ENCODE measurements around the gene GALNT17. TPM values are rescaled to one million over a fixed set of nuclear protein-coding genes. Genes with fewer than 3 reads are reported as not detected.

GALNT17 gene
- total RNA-seq, 2 donors from 2014 or later: not detected

DNA sequence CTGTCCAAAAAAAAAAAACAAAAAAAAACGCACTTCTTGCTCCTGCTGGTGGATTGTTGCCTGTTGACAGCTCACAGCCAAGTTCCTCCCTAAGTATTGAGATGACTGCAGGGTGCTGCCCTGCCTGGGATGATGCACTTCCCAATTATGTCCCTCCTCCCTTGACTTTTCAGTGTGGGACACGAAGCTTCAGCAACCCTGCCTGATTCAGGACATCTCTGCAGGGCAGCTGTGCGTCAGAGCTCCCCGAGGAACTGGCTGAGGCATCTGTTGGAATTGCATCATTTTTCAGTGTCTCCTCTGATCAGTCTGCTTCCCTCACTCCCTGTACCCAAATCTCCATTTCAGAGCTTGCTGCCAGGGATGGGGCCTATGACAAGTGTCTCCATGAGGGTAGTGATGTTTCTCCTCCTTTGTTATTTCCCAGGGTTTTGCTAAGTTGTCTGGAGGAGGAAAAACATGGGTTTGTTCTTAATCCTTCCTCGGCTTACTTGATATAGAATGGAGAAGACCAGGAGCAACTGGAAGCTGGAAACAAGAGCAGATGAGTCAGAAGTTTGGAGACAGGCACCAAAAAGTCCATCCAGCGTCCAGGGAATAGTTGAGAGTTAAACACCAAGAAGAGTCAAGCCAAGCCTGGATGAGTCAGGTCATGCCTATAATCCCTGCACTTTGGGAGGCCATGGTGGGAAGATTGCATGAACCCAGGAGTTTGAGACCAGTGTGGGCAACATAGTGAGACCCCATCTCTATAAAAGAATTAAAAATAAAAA, 355.1 kb downstream of the GALNT17 start:
- DNase-seq (no peak), ATAC-seq (no peak)
- H3K27me3 Mint-ChIP-seq: no peaks in the 10 kb centered on the region
- H3K36me3 Mint-ChIP-seq (ENCODE audit: low read depth): no peaks in the 10 kb centered on the region
- no peak overlapping the region for H3K27ac Mint-ChIP-seq
- no peaks in the 10 kb centered on the region for H3K9me3 ChIP-seq (ENCODE audit: control insufficient read depth, low read length, poor library complexity, severe bottlenecking)
- no peaks in the 10 kb centered on the region for H3K4me1 Mint-ChIP-seq
- no peak overlapping the region for H3K4me3 Mint-ChIP-seq

DNA sequence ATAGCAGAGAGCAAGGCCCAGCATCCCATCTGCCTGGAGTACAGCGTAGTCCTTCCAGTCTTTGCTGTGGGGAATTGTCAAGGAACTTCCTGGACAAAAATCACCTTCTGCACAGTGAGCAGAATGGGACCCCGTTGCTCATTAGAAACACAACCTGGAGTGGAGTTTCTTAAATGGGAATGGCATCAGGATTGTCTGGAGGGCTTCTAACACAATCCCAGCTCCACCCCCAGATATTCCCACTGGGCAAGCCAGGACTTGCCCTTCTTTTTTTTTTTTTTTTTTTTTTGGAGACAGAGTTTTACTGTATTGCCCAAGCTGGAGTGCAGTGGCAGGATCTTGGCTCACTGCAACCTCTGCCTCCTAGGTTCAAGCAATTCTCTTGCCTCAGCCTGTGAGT, 356.4 kb downstream of the GALNT17 start:
- Mint-ChIP-seq H3K4me1 (no peaks in the 10 kb centered on the region), H3K36me3 (ENCODE audit: low read depth) (no peaks in the 10 kb centered on the region), H3K4me3 (no peak overlapping the region), H3K27ac (no peak overlapping the region), H3K27me3 (no peaks in the 10 kb centered on the region)
- H3K9me3 ChIP-seq (ENCODE audit: control insufficient read depth, low read length, poor library complexity, severe bottlenecking): no peaks in the 10 kb centered on the region
- no peak for DNase-seq
- no peak for ATAC-seq

DNA sequence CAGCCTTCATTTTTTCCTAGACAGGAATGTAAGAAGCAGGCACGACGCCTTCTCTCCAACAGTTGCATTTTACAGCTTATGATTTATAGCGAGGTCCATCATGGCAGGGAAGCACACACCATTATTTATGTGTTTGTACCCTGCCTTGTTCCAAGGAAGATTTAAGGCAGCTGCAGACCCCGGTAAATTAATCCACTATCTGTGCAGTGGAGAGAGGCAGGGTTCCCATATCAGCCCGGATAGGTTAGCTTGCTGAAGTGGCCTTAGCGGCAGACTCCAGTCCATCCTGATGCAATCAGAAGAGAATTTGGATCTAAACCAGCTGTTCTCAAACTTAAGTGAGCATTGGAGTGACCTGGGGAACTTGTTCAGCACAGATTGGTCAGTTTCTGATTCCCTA, 359.4 kb downstream of the GALNT17 start:
- H3K27ac Mint-ChIP-seq: no peak overlapping the region
- H3K9me3 ChIP-seq (ENCODE audit: control insufficient read depth, low read length, poor library complexity, severe bottlenecking): no peaks in the 10 kb centered on the region
- no peak for ATAC-seq
- H3K4me3 Mint-ChIP-seq: no peak overlapping the region
- H3K27me3 Mint-ChIP-seq: no peaks in the 10 kb centered on the region
- no peaks in the 10 kb centered on the region for H3K4me1 Mint-ChIP-seq
- no peaks in the 10 kb centered on the region for H3K36me3 Mint-ChIP-seq (ENCODE audit: low read depth)
- no peak for DNase-seq

DNA sequence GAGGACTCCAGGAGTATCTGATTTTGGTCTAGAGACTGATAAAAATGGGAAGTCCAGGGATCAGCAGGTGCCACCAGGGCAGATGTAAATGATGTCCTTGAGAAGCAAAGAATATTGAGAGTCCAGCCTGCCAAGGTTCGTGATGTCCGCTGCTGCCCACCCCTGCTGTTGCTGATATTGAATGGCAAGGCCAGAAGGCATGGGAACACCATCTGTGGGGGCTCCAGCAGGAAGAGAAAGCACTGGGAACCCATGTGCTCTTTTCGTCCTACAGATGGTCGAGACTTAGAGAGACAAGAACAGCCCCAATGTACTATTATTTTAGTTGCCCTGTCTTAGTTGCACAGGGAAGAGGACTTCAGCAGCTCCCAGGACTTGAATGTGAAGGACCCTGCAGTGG, 363.9 kb downstream of the GALNT17 start:
- Mint-ChIP-seq H3K4me1 (no peaks in the 10 kb centered on the region), H3K27me3 (no peaks in the 10 kb centered on the region), H3K36me3 (ENCODE audit: low read depth) (no peaks in the 10 kb centered on the region), H3K4me3 (no peak overlapping the region), H3K27ac (no peak overlapping the region)
- DNase-seq (no peak), ATAC-seq (no peak)
- H3K9me3 ChIP-seq (ENCODE audit: control insufficient read depth, low read length, poor library complexity, severe bottlenecking): no peaks in the 10 kb centered on the region

DNA sequence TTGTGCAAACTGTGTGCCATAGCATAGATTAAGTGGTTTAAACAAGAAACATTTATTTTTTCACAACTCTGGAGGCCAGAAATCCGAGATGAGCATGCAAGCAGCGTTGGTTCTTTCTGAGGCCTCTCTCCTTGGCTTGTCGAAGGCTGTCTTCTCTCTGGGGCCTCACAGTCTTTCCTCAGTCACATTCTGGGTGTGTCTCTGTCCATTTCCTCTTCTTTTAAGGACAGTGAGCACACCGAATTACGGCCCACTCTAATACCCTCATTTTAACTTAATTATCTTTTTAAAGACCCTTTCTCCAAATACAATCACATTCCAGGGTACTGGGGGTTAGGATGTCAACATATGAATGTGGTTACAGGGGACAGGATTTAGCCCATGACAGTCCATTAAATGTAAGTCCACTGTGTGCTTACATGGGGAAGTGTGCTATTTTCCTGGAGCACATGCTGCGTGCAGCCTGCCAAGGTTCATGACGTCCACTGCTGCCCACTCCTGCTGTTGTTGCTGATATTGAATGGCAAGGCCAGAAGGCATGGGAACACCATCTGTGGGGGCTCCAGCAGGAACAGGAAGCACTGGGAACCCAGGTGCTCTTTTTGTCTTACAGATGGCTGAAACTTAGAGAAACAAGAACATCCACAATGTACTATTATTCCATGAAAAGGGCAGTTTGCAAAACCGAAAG, 365.5 kb downstream of the GALNT17 start:
- DNase-seq: no peak
- Mint-ChIP-seq H3K4me1 (no peaks in the 10 kb centered on the region), H3K4me3 (no peak overlapping the region), H3K27me3 (no peaks in the 10 kb centered on the region), H3K36me3 (ENCODE audit: low read depth) (no peaks in the 10 kb centered on the region), H3K27ac (no peak overlapping the region)
- H3K9me3 ChIP-seq (ENCODE audit: control insufficient read depth, low read length, poor library complexity, severe bottlenecking): no peaks in the 10 kb centered on the region
- ATAC-seq: no peak

DNA sequence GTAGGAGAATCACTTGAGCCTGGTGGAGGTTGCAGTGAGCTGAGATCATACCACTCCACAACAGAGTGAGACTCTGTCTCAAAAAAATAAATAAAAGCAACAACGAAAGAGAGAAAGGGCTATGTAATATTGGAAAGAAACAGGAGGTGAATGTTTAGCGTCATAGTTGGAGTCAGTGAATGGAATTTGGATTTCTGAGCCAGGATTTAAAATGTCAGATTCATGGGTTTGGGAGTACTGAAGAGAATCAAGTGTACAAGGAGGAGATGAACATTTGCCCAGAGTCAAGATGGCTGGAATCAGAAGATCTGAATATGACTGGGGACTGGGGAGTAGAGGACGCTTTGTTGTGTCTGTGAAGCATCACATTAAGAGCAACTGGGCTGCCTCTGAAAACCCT, 366.4 kb downstream of the GALNT17 start:
- Mint-ChIP-seq H3K4me1 (no peaks in the 10 kb centered on the region), H3K36me3 (ENCODE audit: low read depth) (no peaks in the 10 kb centered on the region), H3K27me3 (no peaks in the 10 kb centered on the region), H3K4me3 (no peak overlapping the region), H3K27ac (no peak overlapping the region)
- H3K9me3 ChIP-seq (ENCODE audit: control insufficient read depth, low read length, poor library complexity, severe bottlenecking): no peaks in the 10 kb centered on the region
- DNase-seq (no peak), ATAC-seq (no peak)

DNA sequence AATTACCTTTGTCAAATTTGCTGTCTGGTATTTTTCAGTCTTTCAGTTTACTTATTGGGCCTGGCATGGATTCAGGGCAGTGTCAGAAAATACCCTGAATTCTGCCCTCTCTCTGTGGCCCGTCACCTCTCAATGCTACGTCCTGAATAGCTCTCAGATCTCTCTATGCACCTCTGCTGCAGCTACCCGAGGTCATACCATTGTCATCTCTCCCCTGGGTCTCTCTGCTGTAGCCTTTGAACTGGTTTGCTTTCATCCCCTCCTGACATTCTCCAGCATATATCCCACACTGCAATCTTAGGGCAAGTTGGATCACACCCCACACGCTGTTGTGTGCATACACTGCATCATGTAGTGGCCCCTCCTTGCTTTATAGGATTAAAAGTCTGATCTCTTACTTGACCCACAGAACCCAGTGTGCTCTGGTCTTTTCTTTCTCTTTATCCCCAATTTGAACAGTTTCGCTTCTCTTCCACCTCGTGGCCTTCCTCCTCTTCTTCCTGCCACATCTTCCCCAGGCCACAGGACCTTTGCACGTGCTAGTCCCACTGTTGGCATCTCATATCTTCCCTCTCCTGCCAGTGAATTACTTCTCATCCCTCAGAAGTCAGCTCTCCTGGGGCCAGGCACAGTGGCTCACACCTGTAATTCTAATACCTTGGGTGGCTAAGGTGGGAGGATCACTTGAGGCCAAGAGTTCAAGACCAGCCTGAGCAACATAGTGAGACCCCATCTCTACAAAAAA, 372.9 kb downstream of the GALNT17 start:
- no peak for DNase-seq
- H3K9me3 ChIP-seq (ENCODE audit: control insufficient read depth, low read length, poor library complexity, severe bottlenecking): no peaks in the 10 kb centered on the region
- Mint-ChIP-seq H3K27me3 (no peaks in the 10 kb centered on the region), H3K4me3 (no peak overlapping the region), H3K4me1 (no peaks in the 10 kb centered on the region), H3K27ac (no peak overlapping the region), H3K36me3 (ENCODE audit: low read depth) (no peaks in the 10 kb centered on the region)
- no peak for ATAC-seq

DNA sequence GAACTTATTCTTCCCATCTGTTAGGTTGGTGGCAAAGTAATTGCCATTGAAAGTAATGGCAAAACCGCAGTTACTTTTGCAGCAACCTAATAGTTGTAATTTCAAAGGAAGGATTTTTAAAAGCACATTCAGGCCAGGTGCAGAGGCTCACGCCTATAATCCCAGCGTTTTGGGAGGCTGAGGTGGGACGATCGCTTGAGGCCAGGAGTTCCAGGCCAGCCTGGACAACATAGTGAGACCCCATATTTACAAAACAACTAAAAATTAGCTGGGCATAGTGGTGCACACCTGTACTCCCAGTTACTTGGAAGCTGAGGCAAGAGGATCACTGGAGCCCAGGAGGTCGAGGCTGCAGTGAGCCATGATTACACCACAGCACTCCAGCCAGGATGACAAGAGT, 374.9 kb downstream of the GALNT17 start:
- Mint-ChIP-seq H3K4me3 (no peak overlapping the region), H3K4me1 (no peaks in the 10 kb centered on the region), H3K27me3 (no peaks in the 10 kb centered on the region), H3K36me3 (ENCODE audit: low read depth) (no peaks in the 10 kb centered on the region), H3K27ac (no peak overlapping the region)
- ATAC-seq (no peak), DNase-seq (no peak)
- no peaks in the 10 kb centered on the region for H3K9me3 ChIP-seq (ENCODE audit: control insufficient read depth, low read length, poor library complexity, severe bottlenecking)

DNA sequence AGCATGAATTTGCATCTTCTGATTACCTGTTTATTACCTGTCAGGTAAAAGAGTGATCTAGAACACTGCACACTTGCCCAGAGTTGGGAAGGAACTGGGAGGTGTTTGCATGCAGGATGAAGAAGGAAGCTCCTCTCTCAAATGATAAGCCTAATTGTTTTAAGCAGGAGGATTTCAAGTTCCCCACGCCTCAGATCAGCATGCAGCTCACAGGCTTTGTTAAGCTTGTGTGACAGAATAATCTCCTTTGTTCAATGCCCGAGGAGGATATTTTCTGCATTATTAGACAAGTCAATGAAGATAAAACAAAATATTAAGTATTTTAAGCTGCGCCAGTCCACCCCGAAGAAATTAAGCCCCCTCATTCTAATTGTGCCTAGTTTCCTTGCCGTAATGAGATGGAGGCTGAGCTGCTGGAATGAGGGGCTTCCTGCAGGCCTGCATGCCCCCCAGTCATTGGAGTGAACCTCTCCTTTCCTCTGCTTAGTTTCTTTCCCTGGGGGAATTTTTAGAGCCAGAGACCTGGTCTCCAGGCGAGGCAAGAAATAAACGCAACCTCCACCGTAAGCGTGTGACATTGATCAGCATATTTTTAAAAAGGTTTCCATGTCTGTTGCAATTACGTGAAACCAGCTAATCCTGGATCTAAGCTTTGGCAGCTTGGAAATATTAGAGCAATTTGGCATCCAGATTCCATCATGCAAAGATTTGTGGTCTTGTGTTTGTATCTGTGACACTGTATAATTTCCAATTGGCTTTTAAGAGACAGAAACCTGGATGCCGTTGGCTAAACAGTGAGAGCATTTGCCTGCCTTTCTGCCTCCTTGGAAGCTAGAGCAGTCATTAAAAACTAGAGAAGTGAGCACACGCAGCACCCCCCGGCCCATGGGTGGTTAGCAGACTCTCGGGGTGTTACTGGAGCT, 376.0 kb downstream of the GALNT17 start:
- no peak overlapping the region for H3K27ac Mint-ChIP-seq
- ATAC-seq (no peak), DNase-seq (no peak)
- no peak overlapping the region for H3K4me3 Mint-ChIP-seq
- no peaks in the 10 kb centered on the region for H3K27me3 Mint-ChIP-seq
- H3K4me1 Mint-ChIP-seq: no peaks in the 10 kb centered on the region
- no peaks in the 10 kb centered on the region for H3K36me3 Mint-ChIP-seq (ENCODE audit: low read depth)
- no peaks in the 10 kb centered on the region for H3K9me3 ChIP-seq (ENCODE audit: control insufficient read depth, low read length, poor library complexity, severe bottlenecking)

DNA sequence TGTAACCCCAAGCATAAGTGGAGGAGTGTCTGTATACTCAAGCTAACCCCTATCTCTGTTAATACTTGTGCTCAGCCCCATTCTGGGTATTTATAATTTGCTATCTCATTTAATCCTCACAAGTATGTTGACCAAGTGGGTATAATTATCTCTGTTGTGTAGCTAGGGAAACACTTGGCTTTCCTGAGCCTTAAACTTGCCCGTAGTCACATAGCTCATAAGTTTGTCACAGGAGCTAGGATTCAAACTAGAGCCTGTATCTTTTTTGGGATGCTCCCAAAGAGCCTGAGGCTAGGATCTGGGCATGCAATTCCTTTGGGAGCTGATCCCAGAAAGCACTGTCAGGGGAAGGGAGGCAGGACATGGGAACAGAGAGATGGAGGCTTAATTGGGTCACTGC, 377.4 kb downstream of the GALNT17 start:
- no peaks in the 10 kb centered on the region for H3K9me3 ChIP-seq (ENCODE audit: control insufficient read depth, low read length, poor library complexity, severe bottlenecking)
- Mint-ChIP-seq H3K27ac (no peak overlapping the region), H3K4me3 (no peak overlapping the region), H3K4me1 (no peaks in the 10 kb centered on the region), H3K36me3 (ENCODE audit: low read depth) (no peaks in the 10 kb centered on the region), H3K27me3 (no peaks in the 10 kb centered on the region)
- DNase-seq: no peak
- no peak for ATAC-seq

DNA sequence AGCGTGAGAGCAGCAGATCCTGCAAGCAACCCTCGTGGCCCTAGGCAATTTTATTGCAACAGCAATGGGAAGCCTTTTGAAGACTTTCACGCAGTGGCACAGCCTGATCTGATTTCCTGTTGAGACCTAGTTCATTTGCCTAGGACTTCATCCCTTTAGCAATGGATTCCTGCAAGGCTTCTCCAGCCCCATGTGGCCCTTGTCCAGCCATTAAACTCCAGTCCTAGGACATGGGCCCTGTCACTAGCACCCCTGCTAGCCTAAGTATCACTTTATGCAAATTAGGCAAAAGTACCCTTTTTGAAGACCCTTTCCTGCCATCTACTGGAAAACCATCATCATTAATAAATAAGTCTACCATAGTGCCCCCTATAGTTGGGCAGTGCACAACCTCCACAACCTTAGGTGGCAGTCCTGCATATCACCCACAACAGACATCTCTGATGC, 379.4 kb downstream of the GALNT17 start:
- Mint-ChIP-seq H3K27ac (no peak overlapping the region), H3K4me3 (no peak overlapping the region), H3K27me3 (no peaks in the 10 kb centered on the region), H3K4me1 (no peaks in the 10 kb centered on the region), H3K36me3 (ENCODE audit: low read depth) (no peaks in the 10 kb centered on the region)
- no peak for DNase-seq
- H3K9me3 ChIP-seq (ENCODE audit: control insufficient read depth, low read length, poor library complexity, severe bottlenecking): no peaks in the 10 kb centered on the region
- no peak for ATAC-seq

DNA sequence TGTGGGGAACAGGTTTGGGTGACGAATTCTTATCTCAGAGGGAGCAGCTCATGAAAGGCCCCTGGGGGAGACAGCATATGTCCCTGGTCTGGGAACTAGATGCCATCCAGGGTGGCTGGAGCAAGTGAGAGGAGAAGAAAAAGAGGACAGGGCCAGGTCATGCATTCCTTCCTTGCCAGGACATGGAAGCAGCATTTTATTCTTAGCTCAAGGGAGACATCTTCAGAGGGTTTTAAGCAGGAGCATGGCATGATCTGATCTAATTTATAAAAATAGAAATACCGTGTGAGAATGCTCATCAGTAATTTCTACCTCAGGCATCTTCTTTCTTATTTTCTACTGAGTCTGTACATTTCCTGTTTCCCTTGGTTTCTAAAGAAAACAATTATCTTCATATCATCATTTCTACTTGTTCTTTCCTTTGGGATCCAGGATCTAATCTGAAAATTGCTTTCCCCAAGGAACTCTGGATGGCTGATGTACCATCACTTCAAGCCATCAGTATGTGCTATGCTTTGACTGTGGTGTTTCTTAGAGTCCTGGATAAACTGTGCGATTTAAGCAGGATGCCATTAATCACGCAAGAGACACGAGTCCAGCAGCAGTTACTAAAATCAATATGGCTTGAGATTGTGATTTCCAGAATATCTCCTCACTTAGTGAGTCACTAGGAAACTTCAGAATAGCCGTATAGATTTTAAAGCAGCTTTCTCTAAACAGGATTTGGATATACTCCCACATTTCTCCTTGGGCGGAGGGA, 386.2 kb downstream of the GALNT17 start:
- H3K9me3 ChIP-seq (ENCODE audit: control insufficient read depth, low read length, poor library complexity, severe bottlenecking): peaks cover 4% of the 10 kb centered on the region
- no peaks in the 10 kb centered on the region for H3K27me3 Mint-ChIP-seq
- DNase-seq (no peak), ATAC-seq (no peak)
- no peak overlapping the region for H3K27ac Mint-ChIP-seq
- H3K4me3 Mint-ChIP-seq: no peak overlapping the region
- no peaks in the 10 kb centered on the region for H3K4me1 Mint-ChIP-seq
- H3K36me3 Mint-ChIP-seq (ENCODE audit: low read depth): no peaks in the 10 kb centered on the region
